Mesenchymal stem cell (in vitro differentiated cells and primary cell): ENCODE data around the gene GSK3B.

Source experiments
- DNase-seq: peaks from one replicate; pipeline ENCODE4 v3.0.0-alpha.2; 2013
- H2AFZ ChIP-seq: one replicate; pipeline ENCODE4 v1.6.1; 2013; ENCODE audit warnings: low read depth, mild to moderate bottlenecking, control low read depth, inconsistent platforms, low read length, moderate library complexity
- H2AK5ac ChIP-seq: 2 replicates; pipeline ENCODE4 v1.6.1; 2013; ENCODE audit warnings: low read length, moderate library complexity, mild to moderate bottlenecking, inconsistent platforms; ENCODE audit not compliant: severe bottlenecking
- H2BK120ac ChIP-seq: one replicate; pipeline ENCODE4 v1.6.1; 2013; ENCODE audit warnings: low read depth, mild to moderate bottlenecking, inconsistent platforms, low read length, moderate library complexity
- H2BK12ac ChIP-seq, 2 experiments: one replicate each; pipeline ENCODE4 v1.6.1; 2013; ENCODE audit warnings: inconsistent platforms in 2 of 2, low read length in 2 of 2, mild to moderate bottlenecking in 2 of 2, moderate library complexity in 2 of 2, control low read depth in 1 of 2
- H2BK15ac ChIP-seq: one replicate; pipeline ENCODE4 v1.6.1; 2013; ENCODE audit warnings: mild to moderate bottlenecking, low read depth, inconsistent platforms; ENCODE audit not compliant: poor library complexity, severe bottlenecking
- H2BK5ac ChIP-seq: 2 replicates; pipeline ENCODE4 v1.6.1; 2013; ENCODE audit warnings: low read depth, mild to moderate bottlenecking, low read length, control low read depth, inconsistent platforms; ENCODE audit not compliant: poor library complexity, severe bottlenecking
- H3K14ac ChIP-seq, 2 experiments: one replicate each; pipeline ENCODE4 v1.6.1; 2013; ENCODE audit warnings: inconsistent platforms in 2 of 2, low read length in 2 of 2, control low read depth in 1 of 2, mild to moderate bottlenecking in 1 of 2, moderate library complexity in 1 of 2
- H3K18ac ChIP-seq, 2 experiments: one replicate each; pipeline ENCODE4 v1.6.1; 2013; ENCODE audit warnings: inconsistent platforms in 2 of 2, low read length in 2 of 2, control low read depth in 1 of 2, low read depth in 1 of 2, mild to moderate bottlenecking in 1 of 2
- H3K23ac ChIP-seq, 2 experiments: one replicate each; pipeline ENCODE4 v1.6.1; 2013; ENCODE audit warnings: inconsistent platforms in 2 of 2, low read length in 2 of 2, mild to moderate bottlenecking in 2 of 2, moderate library complexity in 2 of 2, control low read depth in 1 of 2
- H3K27ac ChIP-seq: 2 replicates; pipeline ENCODE4 v1.5.1; 2013; ENCODE audit warnings: mild to moderate bottlenecking, moderate library complexity, low read length, control low read depth, inconsistent platforms; ENCODE audit not compliant: poor library complexity, severe bottlenecking
- H3K27me3 ChIP-seq, 2 experiments: 2 replicates each; pipeline versions ENCODE4 v1.6.1 to v1.7.0; 2013; ENCODE audit warnings: low read length in 2 of 2, mild to moderate bottlenecking in 2 of 2, moderate library complexity in 2 of 2, control low read depth in 1 of 2, inconsistent platforms in 1 of 2; ENCODE audit not compliant: control insufficient read depth in 1 of 2, insufficient read depth in 1 of 2
- H3K36me3 ChIP-seq, 2 experiments: 2 replicates each; pipeline versions ENCODE4 v1.6.1 to v1.7.0; 2013; ENCODE audit warnings: low read length in 2 of 2, control low read depth in 1 of 2, inconsistent platforms in 1 of 2, low read depth in 1 of 2, mild to moderate bottlenecking in 1 of 2; ENCODE audit not compliant: insufficient read depth in 2 of 2, control insufficient read depth in 1 of 2
- H3K4ac ChIP-seq, 2 experiments: one replicate each; pipeline ENCODE4 v1.6.1; 2013; ENCODE audit warnings: inconsistent platforms in 2 of 2, low read length in 2 of 2, mild to moderate bottlenecking in 2 of 2, moderate library complexity in 2 of 2, control low read depth in 1 of 2, low read depth in 1 of 2
- H3K4me1 ChIP-seq: 2 replicates; pipeline ENCODE4 v1.6.1; 2013; ENCODE audit warnings: low read depth, low read length, control low read depth; ENCODE audit not compliant: control insufficient read depth, insufficient read depth
- H3K4me2 ChIP-seq: 2 replicates; pipeline ENCODE4 v1.6.1; 2013; ENCODE audit warnings: low read length, mild to moderate bottlenecking, inconsistent platforms; ENCODE audit not compliant: poor library complexity, severe bottlenecking
- H3K4me3 ChIP-seq, 2 experiments: 2 replicates each; pipeline versions ENCODE4 v1.5.1 to v1.7.0; 2013; ENCODE audit warnings: low read length in 2 of 2, mild to moderate bottlenecking in 2 of 2, control low read depth in 1 of 2, low read depth in 1 of 2; ENCODE audit not compliant: insufficient read depth in 1 of 2
- H3K79me1 ChIP-seq: replicated peaks from 2 replicates; pipeline ENCODE4 v1.6.1; 2013; ENCODE audit warnings: mild to moderate bottlenecking, control low read depth, low read length, inconsistent platforms; ENCODE audit not compliant: poor library complexity, severe bottlenecking
- H3K9ac ChIP-seq: 2 replicates; pipeline ENCODE4 v1.7.0; 2013; ENCODE audit warnings: mild to moderate bottlenecking, low read length, moderate library complexity
- H3K9me3 ChIP-seq: 2 replicates; pipeline ENCODE4 v1.7.0; 2013; ENCODE audit warnings: mild to moderate bottlenecking, low read length; ENCODE audit not compliant: control insufficient read depth
- H4K8ac ChIP-seq: one replicate; pipeline ENCODE4 v1.6.1; 2013; ENCODE audit warnings: inconsistent platforms, mild to moderate bottlenecking, low read length, moderate library complexity
- H4K91ac ChIP-seq: one replicate; pipeline ENCODE4 v1.6.1; 2013; ENCODE audit warnings: mild to moderate bottlenecking, low read length, inconsistent platforms
- WGBS: methylation state at CpG from one replicate; pipeline ENCODE4 v1.1.7; 2013; ENCODE audit warnings: mixed read lengths; 5-methylcytosine and 5-hydroxymethylcytosine counted together

GSK3B gene

DNA sequence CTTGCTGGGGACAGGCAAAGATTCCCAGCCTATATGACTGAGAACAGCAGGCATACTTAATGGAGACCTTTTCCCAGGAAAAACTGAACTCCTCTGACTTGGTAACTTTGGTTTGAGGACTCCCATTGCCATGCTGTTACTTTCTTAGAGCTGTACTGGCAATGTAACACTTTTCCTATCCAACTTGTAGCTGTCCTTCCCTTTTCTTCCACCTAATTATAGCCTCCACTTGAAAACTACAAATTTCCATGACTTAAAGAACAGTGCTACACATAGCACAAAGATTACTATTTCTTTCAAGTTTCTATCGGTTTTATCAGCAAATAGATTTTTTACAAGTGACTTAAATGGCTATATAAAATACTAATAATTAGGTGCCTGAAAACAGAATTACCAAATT, 116.9 kb downstream of the GSK3B start:
- Histone ChIP-seq H2BK12ac (no peak overlapping the region), H2BK120ac (no peak overlapping the region), H3K27ac (no peak overlapping the region), H3K9me3 (no peaks in the 10 kb centered on the region), H4K8ac (no peak overlapping the region), H3K9ac (no peak overlapping the region), H2AK5ac (no peak overlapping the region), H3K4ac (no peak overlapping the region), H3K4me3 (no peak overlapping the region), H2BK15ac (no peak overlapping the region), H3K23ac (no peak overlapping the region), H3K4me1 (peaks cover 8% of the 10 kb centered on the region), H4K91ac (no peak overlapping the region), H3K79me1 (peaks cover 19% of the 10 kb centered on the region), H3K14ac (no peak overlapping the region), H2BK5ac (no peak overlapping the region), H3K4me2 (no peak overlapping the region), H3K18ac (no peak overlapping the region), H2AFZ (no peak overlapping the region), H3K27me3 (no peaks in the 10 kb centered on the region), H3K36me3 (peaks cover 12% of the 10 kb centered on the region in 2 experiments)
- no peak for DNase-seq
- no CpG with 5 or more reads among the region's 1 CpG for WGBS

DNA sequence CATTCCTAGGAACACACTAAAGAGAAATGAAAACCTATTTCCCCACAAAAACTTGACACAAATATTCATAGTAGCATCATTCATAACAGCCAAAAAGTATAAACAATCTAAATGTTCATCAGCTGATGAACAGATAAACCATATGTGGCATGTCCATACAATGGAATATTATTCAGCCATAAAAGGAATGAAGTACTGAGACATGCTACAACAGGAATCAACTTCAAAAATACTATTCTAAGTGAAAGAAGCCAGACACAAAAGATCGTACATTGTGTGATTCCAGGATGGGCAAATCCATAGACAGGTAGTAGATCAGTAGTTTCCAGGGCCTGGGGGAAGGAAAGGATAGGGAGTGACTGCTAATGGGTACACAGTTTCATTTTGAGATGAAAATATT, 118.0 kb downstream of the GSK3B start:
- no peak overlapping the region for H2BK12ac ChIP-seq
- H3K79me1 ChIP-seq: peaks cover 15% of the 10 kb centered on the region
- H3K36me3 ChIP-seq: peaks cover 6% of the 10 kb centered on the region in 2 experiments
- H2BK15ac ChIP-seq: no peak overlapping the region
- no peak overlapping the region for H2BK120ac ChIP-seq
- no peak overlapping the region for H3K4me2 ChIP-seq
- H3K23ac ChIP-seq: no peak overlapping the region
- H3K4me3 ChIP-seq: no peak overlapping the region
- no peak overlapping the region for H2BK5ac ChIP-seq
- H3K4me1 ChIP-seq: peaks cover 6% of the 10 kb centered on the region
- H3K9me3 ChIP-seq: no peaks in the 10 kb centered on the region
- no peak overlapping the region for H4K91ac ChIP-seq
- no peak overlapping the region for H3K4ac ChIP-seq
- H2AK5ac ChIP-seq: no peak overlapping the region
- WGBS: 91% methylated on average over 1 of the region's 1 CpG
- H3K14ac ChIP-seq: no peak overlapping the region
- no peak for DNase-seq
- no peak overlapping the region for H4K8ac ChIP-seq
- H3K27me3 ChIP-seq: no peaks in the 10 kb centered on the region
- no peak overlapping the region for H3K18ac ChIP-seq
- H2AFZ ChIP-seq: no peak overlapping the region
- no peak overlapping the region for H3K9ac ChIP-seq
- H3K27ac ChIP-seq: peak overlapping the region; percentile 74

DNA sequence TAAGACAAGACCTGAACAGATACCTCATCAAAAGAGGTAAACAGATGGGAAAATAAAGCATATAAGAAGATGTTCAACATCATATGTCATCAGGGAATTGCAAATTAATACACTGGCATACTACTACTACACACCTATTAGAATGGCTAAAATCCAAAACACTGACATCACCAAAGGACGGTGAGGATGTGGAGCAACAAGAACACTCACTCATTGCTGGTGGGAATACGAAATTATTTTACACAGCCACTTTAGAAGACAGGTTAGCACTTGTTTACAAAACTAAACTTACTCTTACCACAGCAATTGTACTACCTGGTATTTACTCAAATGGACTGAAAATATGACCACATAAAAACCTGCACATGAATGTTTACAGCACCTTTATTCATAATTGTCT, 119.6 kb downstream of the GSK3B start:
- H3K4me3 ChIP-seq: no peak overlapping the region
- H2BK5ac ChIP-seq: no peak overlapping the region
- no peak for DNase-seq
- 97% methylated on average over 2 of the region's 2 CpGs for WGBS
- peaks cover 6% of the 10 kb centered on the region for H3K4me1 ChIP-seq
- H3K9me3 ChIP-seq: no peaks in the 10 kb centered on the region
- H3K4me2 ChIP-seq: no peak overlapping the region
- no peak overlapping the region for H3K27ac ChIP-seq
- H3K18ac ChIP-seq: no peak overlapping the region
- H3K79me1 ChIP-seq: peaks cover 11% of the 10 kb centered on the region
- no peak overlapping the region for H3K4ac ChIP-seq
- no peak overlapping the region for H4K91ac ChIP-seq
- H4K8ac ChIP-seq: no peak overlapping the region
- H3K14ac ChIP-seq: no peak overlapping the region
- H3K36me3 ChIP-seq: peaks cover 5% of the 10 kb centered on the region in 2 experiments
- H2BK12ac ChIP-seq: no peak overlapping the region
- no peaks in the 10 kb centered on the region for H3K27me3 ChIP-seq
- H3K9ac ChIP-seq: no peak overlapping the region
- no peak overlapping the region for H2BK15ac ChIP-seq
- no peak overlapping the region for H3K23ac ChIP-seq
- H2AK5ac ChIP-seq: no peak overlapping the region
- H2BK120ac ChIP-seq: no peak overlapping the region
- no peak overlapping the region for H2AFZ ChIP-seq

DNA sequence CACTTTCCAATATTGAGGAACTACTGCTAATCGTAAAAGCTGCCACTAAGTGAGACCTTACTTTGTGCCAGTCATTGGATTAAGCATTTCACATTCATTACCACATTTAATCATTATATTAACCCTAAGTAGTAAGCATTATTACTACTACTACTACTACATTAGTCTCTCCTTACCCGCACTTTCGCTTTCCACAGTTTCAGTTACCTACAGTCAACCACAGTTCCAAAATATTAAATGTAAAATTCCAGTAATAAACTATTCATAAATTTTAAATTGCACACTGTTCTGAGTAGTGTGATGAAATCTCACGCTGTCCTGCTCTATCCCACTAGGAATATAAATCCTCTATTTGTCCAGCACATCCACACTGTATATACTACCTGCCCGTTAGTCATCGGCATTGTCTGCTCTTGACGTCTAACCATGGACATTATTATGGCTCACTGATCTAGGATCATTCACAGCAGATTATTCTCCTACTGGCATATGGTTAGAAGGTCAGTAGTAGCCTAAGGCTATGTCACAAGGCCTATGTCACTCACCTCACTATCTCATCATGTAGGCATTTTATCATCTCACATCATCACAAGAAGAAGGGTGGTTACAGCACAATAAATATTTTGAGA, 121.1 kb downstream of the GSK3B start:
- Histone ChIP-seq H3K14ac (no peak overlapping the region), H2AFZ (no peak overlapping the region), H3K27me3 (no peaks in the 10 kb centered on the region), H3K23ac (no peak overlapping the region), H3K4me1 (peaks cover 1% of the 10 kb centered on the region), H3K9me3 (no peaks in the 10 kb centered on the region), H2BK5ac (no peak overlapping the region), H2BK120ac (no peak overlapping the region), H4K8ac (no peak overlapping the region), H2BK12ac (no peak overlapping the region), H3K36me3 (no peaks in the 10 kb centered on the region), H3K4ac (no peak overlapping the region), H2AK5ac (no peak overlapping the region), H3K79me1 (peaks cover 2% of the 10 kb centered on the region), H3K4me2 (no peak overlapping the region), H3K9ac (no peak overlapping the region), H3K27ac (no peak overlapping the region), H3K18ac (no peak overlapping the region), H4K91ac (no peak overlapping the region), H3K4me3 (no peak overlapping the region), H2BK15ac (no peak overlapping the region)
- 95% methylated on average over 7 of the region's 7 CpGs for WGBS
- no peak for DNase-seq
